ENCODE data around the gene HOXA13. TPM values are rescaled to one million over a fixed set of nuclear protein-coding genes. Genes with fewer than 3 reads are reported as not detected.

Gene HOXA13
- total RNA-seq, 1 experiment from 2014 or later, result 0.68 TPM

- Mint-ChIP-seq H3K4me3 (ENCODE audit: unreplicated experiment) (no peak overlapping the region), H3K27ac (ENCODE audit: unreplicated experiment) (no peak overlapping the region), H3K4me1 (ENCODE audit: low read depth, unreplicated experiment) (no peaks in the 10 kb centered on the region), H3K36me3 (ENCODE audit: insufficient read depth, unreplicated experiment) (no peaks in the 10 kb centered on the region), H3K9me3 (ENCODE audit: unreplicated experiment) (no peaks in the 10 kb centered on the region), H3K27me3 (ENCODE audit: insufficient read depth, unreplicated experiment) (no peaks in the 10 kb centered on the region)
- Histone ChIP-seq H3K36me3 (ENCODE audit: control insufficient read depth, insufficient read depth, low read length) (no peaks in the 10 kb centered on the region), H3K4me3 (ENCODE audit: low read depth, low read length) (no peak overlapping the region), H3K9me3 (no peaks in the 10 kb centered on the region), H3K4me1 (peaks cover 9% of the 10 kb centered on the region), H3K27me3 (replicated peaks; ENCODE audit: control insufficient read depth, insufficient read depth, low read length) (peaks cover 2% of the 10 kb centered on the region)
- TF ChIP-seq CTCF (IDR thresholded peaks at IDR 0.05; ENCODE audit: insufficient read depth in 1 of 2, low read depth in 1 of 2, low read length in 1 of 2, severe bottlenecking in 1 of 2, unreplicated experiment in 1 of 2), result no peak
- POLR2A ChIA-PET, result no interaction called here
- intact Hi-C loops (cut with micrococcal nuclease; ENCODE audit: unreplicated experiment), result no loop called here
- CTCF ChIA-PET, result interaction anchor here (0.6 to 1.7 kb wide), 3 partner anchors 9 to 921 kb away, joined by 3 to 12 read pairs (median 3); no protein-coding TSS in a partner anchor
- BruUV-seq (replicated peaks), result no TSS peak
- DNase-seq, result no peak
Measured at GRCh38 chr7:27178366-27178765, 21.5 kb downstream of the HOXA13 start.

GRCh38 chr7:27177795-27178320 is 22.0 kb downstream of the HOXA13 start:
- DNase-seq, result no peak
- Histone ChIP-seq H3K4me3 (ENCODE audit: low read depth, low read length) (no peak overlapping the region), H3K36me3 (ENCODE audit: control insufficient read depth, insufficient read depth, low read length) (no peaks in the 10 kb centered on the region), H3K4me1 (peaks cover 4% of the 10 kb centered on the region), H3K9me3 (no peaks in the 10 kb centered on the region), H3K27me3 (replicated peaks; ENCODE audit: control insufficient read depth, insufficient read depth, low read length) (peaks cover 2% of the 10 kb centered on the region)
- ChIA-PET CTCF (no interaction called here), POLR2A (no interaction called here)
- no TSS peak for BruUV-seq (replicated peaks)
- no peaks in the 10 kb centered on the region for H3K4me1 Mint-ChIP-seq (ENCODE audit: low read depth, unreplicated experiment)
- no peak overlapping the region for H3K27ac Mint-ChIP-seq (ENCODE audit: unreplicated experiment)
- no peak overlapping the region for H3K4me3 Mint-ChIP-seq (ENCODE audit: unreplicated experiment)
- no peak for TF ChIP-seq CTCF (IDR thresholded peaks at IDR 0.05; ENCODE audit: insufficient read depth in 1 of 2, low read depth in 1 of 2, low read length in 1 of 2, severe bottlenecking in 1 of 2, unreplicated experiment in 1 of 2)
- no peaks in the 10 kb centered on the region for H3K36me3 Mint-ChIP-seq (ENCODE audit: insufficient read depth, unreplicated experiment)
- intact Hi-C loops (cut with micrococcal nuclease; ENCODE audit: unreplicated experiment), result no loop called here
- H3K27me3 Mint-ChIP-seq (ENCODE audit: insufficient read depth, unreplicated experiment), result no peaks in the 10 kb centered on the region
- H3K9me3 Mint-ChIP-seq (ENCODE audit: unreplicated experiment), result no peaks in the 10 kb centered on the region

GRCh38 chr7:27176962-27177794 is 22.7 kb downstream of the HOXA13 start:
- POLR2A ChIA-PET, result no interaction called here
- no peak overlapping the region for H3K4me3 ChIP-seq (ENCODE audit: low read depth, low read length)
- CTCF ChIA-PET, result no interaction called here
- H3K27ac Mint-ChIP-seq (ENCODE audit: unreplicated experiment), result no peak overlapping the region
- no peak for TF ChIP-seq CTCF (IDR thresholded peaks at IDR 0.05; ENCODE audit: insufficient read depth in 1 of 2, low read depth in 1 of 2, low read length in 1 of 2, severe bottlenecking in 1 of 2, unreplicated experiment in 1 of 2)
- peaks cover 2% of the 10 kb centered on the region for H3K36me3 Mint-ChIP-seq (ENCODE audit: insufficient read depth, unreplicated experiment)
- H3K4me1 Mint-ChIP-seq (ENCODE audit: low read depth, unreplicated experiment), result peaks cover 2% of the 10 kb centered on the region
- DNase-seq, result peak in 1 of 2 experiments; percentile 16
- H3K9me3 Mint-ChIP-seq (ENCODE audit: unreplicated experiment), result no peaks in the 10 kb centered on the region
- H3K4me3 Mint-ChIP-seq (ENCODE audit: unreplicated experiment), result no peak overlapping the region
- no peaks in the 10 kb centered on the region for H3K27me3 Mint-ChIP-seq (ENCODE audit: insufficient read depth, unreplicated experiment)
- H3K27me3 ChIP-seq (replicated peaks; ENCODE audit: control insufficient read depth, insufficient read depth, low read length), result peaks cover 2% of the 10 kb centered on the region
- H3K4me1 ChIP-seq, result peaks cover 8% of the 10 kb centered on the region
- H3K36me3 ChIP-seq (ENCODE audit: control insufficient read depth, insufficient read depth, low read length), result no peaks in the 10 kb centered on the region
- no peaks in the 10 kb centered on the region for H3K9me3 ChIP-seq
- BruUV-seq (replicated peaks), result no TSS peak
- intact Hi-C loops (cut with micrococcal nuclease; ENCODE audit: unreplicated experiment), result no loop called here

Measured in Caco-2 (cell line).